ENCODE results near the gene KCNJ1. TPM values are rescaled to one million over a fixed set of nuclear protein-coding genes. Genes with fewer than 3 reads are reported as not detected.

The KCNJ1 gene
- total and polyA plus RNA-seq, 2 donors (not counting 3 experiments of a cell fraction or from before 2014, with no cell fraction given) = not detected

DNA sequence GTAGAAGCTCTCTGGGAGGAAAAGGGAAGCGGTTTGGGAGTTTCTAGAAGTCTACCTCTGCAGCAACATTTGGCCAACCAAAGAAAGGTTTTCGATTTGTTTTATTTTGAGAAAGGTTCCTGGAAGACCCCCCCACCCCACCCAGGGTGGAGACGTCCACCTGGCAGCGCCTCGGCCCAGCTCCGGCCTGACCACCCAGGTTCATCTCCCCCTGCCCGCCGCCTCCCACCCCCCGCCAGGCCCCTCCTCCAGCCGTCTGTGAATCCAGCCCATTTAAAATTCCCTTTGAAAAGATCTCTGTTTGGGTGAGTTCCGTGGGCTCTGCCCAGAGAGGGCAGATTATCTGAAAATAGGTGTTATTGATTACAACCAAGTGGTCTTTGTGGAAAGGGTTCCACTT is 43.3 kb downstream of the KCNJ1 start:
- peaks cover 30% of the 10 kb centered on the region for H3K4me1 ChIP-seq (ENCODE audit: control insufficient read depth, extremely low read depth, insufficient read depth, low read length)
- no peak overlapping the region for H3K4me3 ChIP-seq (replicated peaks in 1 of 3; ENCODE audit: insufficient read depth in 1 of 3, low read depth in 1 of 3, low read length in 3 of 3)
- no peaks in the 10 kb centered on the region for H3K9me1 ChIP-seq (replicated peaks; ENCODE audit: control insufficient read depth, extremely low read depth, insufficient read depth, low read length)
- no TSS peak for BruUV-seq (replicated peaks)
- POLR2A ChIA-PET = interaction anchor here (0.8 kb wide), 1 partner anchor 740 kb away, joined by 6 read pairs; no protein-coding TSS in a partner anchor
- DNase-seq (ENCODE audit: low read depth, low spot score) (no peak), FAIRE-seq (no peak)
- no peak overlapping the region for H3K9ac ChIP-seq (replicated peaks; ENCODE audit: extremely low read depth, insufficient read depth, low read length)
- no peak overlapping the region for H2AFZ ChIP-seq (ENCODE audit: low read depth, low read length)
- no peak overlapping the region for H3K4me2 ChIP-seq (ENCODE audit: insufficient read depth, low read length)
- no peaks in the 10 kb centered on the region for H3K9me3 ChIP-seq (replicated peaks; ENCODE audit: control insufficient read depth, insufficient read depth, low read length)
- H3K79me2 ChIP-seq (ENCODE audit: control insufficient read depth, insufficient read depth, low read length) = no peaks in the 10 kb centered on the region
- H3K27ac ChIP-seq (ENCODE audit: insufficient read depth, low read depth, low read length) = no peak overlapping the region
- H3K36me3 ChIP-seq (ENCODE audit: control insufficient read depth in 2 of 2, extremely low read depth in 1 of 2, insufficient read depth in 2 of 2, low read length in 2 of 2) = no peaks in the 10 kb centered on the region
- dilution Hi-C loops (cut with MboI; ENCODE audit: extremely low pct_ligation_motif_present, low sequenced_read_pairs) = no loop called here
- CTCF ChIA-PET = interaction anchor here (0.6 to 1.5 kb wide), 2 partner anchors 25 to 651 kb away, joined by 3 to 5 read pairs; no protein-coding TSS in a partner anchor
- H4K20me1 ChIP-seq (replicated peaks; ENCODE audit: control insufficient read depth, extremely low read depth, insufficient read depth, low read length) = no peaks in the 10 kb centered on the region
- intact Hi-C loops (cut with micrococcal nuclease) = no loop called here
- no peak for TF ChIP-seq MYC (IDR thresholded peaks at IDR 0.05; ENCODE audit: low read depth, low read length)
- no peak for TF ChIP-seq GATA2 (IDR thresholded peaks at IDR 0.05; ENCODE audit: insufficient read depth, insufficient read length, low read depth, low read length)
- no peak for TF ChIP-seq FOS (IDR thresholded peaks at IDR 0.05; ENCODE audit: borderline replicate concordance, insufficient read depth, low read length)
- TF ChIP-seq, protein P1, sequence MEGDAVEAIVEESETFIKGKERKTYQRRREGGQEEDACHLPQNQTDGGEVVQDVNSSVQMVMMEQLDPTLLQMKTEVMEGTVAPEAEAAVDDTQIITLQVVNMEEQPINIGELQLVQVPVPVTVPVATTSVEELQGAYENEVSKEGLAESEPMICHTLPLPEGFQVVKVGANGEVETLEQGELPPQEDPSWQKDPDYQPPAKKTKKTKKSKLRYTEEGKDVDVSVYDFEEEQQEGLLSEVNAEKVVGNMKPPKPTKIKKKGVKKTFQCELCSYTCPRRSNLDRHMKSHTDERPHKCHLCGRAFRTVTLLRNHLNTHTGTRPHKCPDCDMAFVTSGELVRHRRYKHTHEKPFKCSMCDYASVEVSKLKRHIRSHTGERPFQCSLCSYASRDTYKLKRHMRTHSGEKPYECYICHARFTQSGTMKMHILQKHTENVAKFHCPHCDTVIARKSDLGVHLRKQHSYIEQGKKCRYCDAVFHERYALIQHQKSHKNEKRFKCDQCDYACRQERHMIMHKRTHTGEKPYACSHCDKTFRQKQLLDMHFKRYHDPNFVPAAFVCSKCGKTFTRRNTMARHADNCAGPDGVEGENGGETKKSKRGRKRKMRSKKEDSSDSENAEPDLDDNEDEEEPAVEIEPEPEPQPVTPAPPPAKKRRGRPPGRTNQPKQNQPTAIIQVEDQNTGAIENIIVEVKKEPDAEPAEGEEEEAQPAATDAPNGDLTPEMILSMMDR (IDR thresholded peaks at IDR 0.05; ENCODE audit: extremely low read depth in 1 of 2, insufficient read depth in 1 of 2, low read depth in 1 of 2, low read length in 2 of 2) = no peak
- no peak for TF ChIP-seq JUN (IDR thresholded peaks at IDR 0.05; ENCODE audit: borderline replicate concordance, insufficient read depth, insufficient read length, low read depth)
- TF ChIP-seq, protein P2, sequence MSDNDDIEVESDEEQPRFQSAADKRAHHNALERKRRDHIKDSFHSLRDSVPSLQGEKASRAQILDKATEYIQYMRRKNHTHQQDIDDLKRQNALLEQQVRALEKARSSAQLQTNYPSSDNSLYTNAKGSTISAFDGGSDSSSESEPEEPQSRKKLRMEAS (IDR thresholded peaks at IDR 0.05; ENCODE audit: insufficient read depth, insufficient read length) = no peak
- no peak for TF ChIP-seq EZH2 (IDR thresholded peaks at IDR 0.05; ENCODE audit: borderline replicate concordance, low read depth, low read length, severe bottlenecking)
- no peak for TF ChIP-seq POLR2AphosphoS5 (IDR thresholded peaks at IDR 0.05; ENCODE audit: insufficient read depth, low read depth, low read length)
- TF ChIP-seq POLR2A (IDR thresholded peaks at IDR 0.05; ENCODE audit: low read depth, low read length) = no peak
- H3K27me3 ChIP-seq (ENCODE audit: control insufficient read depth in 2 of 2, insufficient read depth in 2 of 2, low read length in 2 of 2) = no peaks in the 10 kb centered on the region
